IMR-90 (cell line): Measurements from ENCODE around the gene COL4A2. TPM values are rescaled to one million over a fixed set of nuclear protein-coding genes. Genes with fewer than 3 reads are reported as not detected.

Experiments used
- ATAC-seq: fragments of 200-7000 bp; cut with Tn5 transposase; 2 replicates; pipeline ENCODE4 v1.9.1; 2020; ENCODE audit warnings: low read depth, mild to moderate bottlenecking, moderate library complexity
- BruUV-seq: library from RNA; stranded (reverse); fragments of 400-500 nt; replicated peaks from 2 replicates; lab custom pipeline; 2021; lab: Mats Ljungman, UMichigan
- CTCF ChIA-PET: fragments of 300-600 bp; formaldehyde crosslinking; extraction: SDS; loops from one replicate; lab custom pipeline; 2021; ENCODE audit warnings: antibody characterized with exemption; lab: Yijun Ruan, JAX
- POLR2A ChIA-PET: fragments of 300-600 bp; sonication (Branson Sonifier 250); formaldehyde crosslinking; loops from one replicate; lab custom pipeline; 2022; ENCODE audit warnings: antibody characterized with exemption; ENCODE audit not compliant: unreplicated experiment; lab: Charles Lee
- DNase-seq: peaks from one replicate; pipeline ENCODE4 v3.0.0; 2013
- H2AFZ ChIP-seq: replicated peaks from 2 replicates; pipeline ENCODE3; 2013; ENCODE audit warnings: low read length, mild to moderate bottlenecking; ENCODE audit not compliant: poor library complexity
- H2AK5ac ChIP-seq: 2 replicates; pipeline ENCODE4 v1.6.1; 2013; ENCODE audit warnings: low read depth, low read length, inconsistent platforms
- H2AK9ac ChIP-seq: replicated peaks from 2 replicates; pipeline ENCODE3; 2013; ENCODE audit warnings: mild to moderate bottlenecking, low read depth, low read length, moderate library complexity; ENCODE audit not compliant: poor library complexity
- H2BK120ac ChIP-seq: 2 replicates; pipeline ENCODE4 v1.6.1; 2013; ENCODE audit warnings: low read depth, low read length, inconsistent platforms
- H2BK15ac ChIP-seq: 3 replicates; pipeline ENCODE4 v1.6.1; 2013; ENCODE audit warnings: low read depth, low read length, inconsistent platforms
- H2BK20ac ChIP-seq: 2 replicates; pipeline ENCODE4 v1.6.1; 2013; ENCODE audit warnings: low read depth, mild to moderate bottlenecking, inconsistent platforms, low read length, moderate library complexity
- H2BK5ac ChIP-seq: 2 replicates; pipeline ENCODE4 v1.6.1; 2013; ENCODE audit warnings: mild to moderate bottlenecking, low read depth, low read length, inconsistent platforms; ENCODE audit not compliant: poor library complexity, severe bottlenecking
- H3K14ac ChIP-seq: replicated peaks from 2 replicates; pipeline ENCODE4 v1.6.1; 2013; ENCODE audit warnings: low read depth, low read length, inconsistent platforms
- H3K18ac ChIP-seq: 2 replicates; pipeline ENCODE4 v1.6.1; 2013; ENCODE audit warnings: low read depth, low read length, control low read depth
- H3K23ac ChIP-seq: 2 replicates; pipeline ENCODE4 v1.6.1; 2013; ENCODE audit warnings: low read depth, low read length, inconsistent platforms
- H3K27ac ChIP-seq: 2 replicates; pipeline ENCODE4 v1.5.1; 2013; ENCODE audit warnings: mild to moderate bottlenecking, control low read depth, low read length; ENCODE audit not compliant: insufficient read depth
- H3K27me3 ChIP-seq: 2 replicates; pipeline ENCODE4 v1.6.1; 2013; ENCODE audit warnings: low read length; ENCODE audit not compliant: control insufficient read depth, insufficient read depth
- H3K36me3 ChIP-seq: 2 replicates; pipeline ENCODE4 v1.6.1; 2013; ENCODE audit warnings: low read length, mixed read lengths; ENCODE audit not compliant: control insufficient read depth, insufficient read depth
- H3K4ac ChIP-seq: 2 replicates; pipeline ENCODE4 v1.6.1; 2013; ENCODE audit warnings: low read depth, low read length, inconsistent platforms
- H3K4me1 ChIP-seq: 2 replicates; pipeline ENCODE4 v1.6.1; 2013; ENCODE audit warnings: low read length, mixed read lengths; ENCODE audit not compliant: control insufficient read depth, insufficient read depth
- H3K4me2 ChIP-seq: 2 replicates; pipeline ENCODE4 v1.6.1; 2013; ENCODE audit warnings: low read depth, mild to moderate bottlenecking, control low read depth, low read length, moderate library complexity
- H3K4me3 ChIP-seq: 2 replicates; pipeline ENCODE4 v1.5.1; 2013; ENCODE audit warnings: low read depth, mild to moderate bottlenecking, control low read depth, low read length, moderate library complexity; ENCODE audit not compliant: insufficient read depth
- H3K56ac ChIP-seq: 2 replicates; pipeline ENCODE4 v1.6.1; 2013; ENCODE audit warnings: low read length, inconsistent platforms; ENCODE audit not compliant: insufficient read depth; ENCODE audit errors: extremely low read depth
- H3K79me1 ChIP-seq, 2 experiments: 2 replicates each; pipeline ENCODE4 v1.6.1; 2013; ENCODE audit warnings: low read length in 2 of 2, inconsistent platforms in 1 of 2, low read depth in 1 of 2
- H3K9ac ChIP-seq: 2 replicates; pipeline ENCODE4 v1.6.1; 2013; ENCODE audit warnings: low read depth, low read length, control low read depth
- H3K9me1 ChIP-seq: 2 replicates; pipeline ENCODE4 v1.6.1; 2013; ENCODE audit warnings: low read length, inconsistent platforms; ENCODE audit not compliant: insufficient read depth
- H3K9me3 ChIP-seq: 2 replicates; pipeline ENCODE4 v1.6.1; 2013; ENCODE audit warnings: low read length; ENCODE audit not compliant: control insufficient read depth, insufficient read depth
- H4K20me1 ChIP-seq: 2 replicates; pipeline ENCODE4 v1.6.1; 2013; ENCODE audit warnings: low read length, inconsistent platforms; ENCODE audit not compliant: insufficient read depth
- H4K5ac ChIP-seq: 2 replicates; pipeline ENCODE4 v1.6.1; 2013; ENCODE audit warnings: mild to moderate bottlenecking, low read depth, low read length, control low read depth
- H4K8ac ChIP-seq, 2 experiments: 2 replicates each; pipeline ENCODE4 v1.6.1; 2013; ENCODE audit warnings: low read depth in 2 of 2, low read length in 2 of 2, control low read depth in 1 of 2, inconsistent platforms in 1 of 2
- H4K91ac ChIP-seq: 2 replicates; pipeline ENCODE4 v1.6.1; 2013; ENCODE audit warnings: low read depth, low read length, inconsistent platforms; ENCODE audit not compliant: insufficient read depth
- BHLHE40 ChIP-seq: fragments of 150-350 bp; IDR thresholded peaks from 2 replicates; pipeline ENCODE4 v1.6.1; 2016; ENCODE audit warnings: mild to moderate bottlenecking, low read depth, low read length
- CEBPB ChIP-seq: IDR thresholded peaks from 2 replicates; pipeline ENCODE4 v1.6.1; 2012; ENCODE audit warnings: low read depth, low read length, improper control_type of control experiment
- CHD1 ChIP-seq: IDR thresholded peaks from 2 replicates; pipeline ENCODE4 v1.6.1; 2012; ENCODE audit warnings: low read depth, low read length, improper control_type of control experiment
- FOS ChIP-seq: fragments of 150-350 bp; IDR thresholded peaks from 2 replicates; pipeline ENCODE4 v1.6.1; 2016; ENCODE audit warnings: low read depth, low read length
- MAFK ChIP-seq: IDR thresholded peaks from 2 replicates; pipeline ENCODE4 v1.6.1; 2012; ENCODE audit warnings: low read depth, low read length, improper control_type of control experiment
- MAZ ChIP-seq: IDR thresholded peaks from 2 replicates; pipeline ENCODE4 v1.6.1; 2012; ENCODE audit warnings: low read depth, mild to moderate bottlenecking, low read length, improper control_type of control experiment, moderate library complexity, borderline replicate concordance
- MXI1 ChIP-seq: IDR thresholded peaks from 2 replicates; pipeline ENCODE4 v1.6.1; 2012; ENCODE audit warnings: low read depth, mild to moderate bottlenecking, low read length, moderate library complexity, borderline replicate concordance
- NFE2L2 ChIP-seq: fragments of 150-350 bp; IDR thresholded peaks from 2 replicates; pipeline ENCODE4 v1.6.1; 2016; ENCODE audit warnings: low read depth, mild to moderate bottlenecking, low read length
- POLR2A ChIP-seq: IDR thresholded peaks from 2 replicates; pipeline ENCODE4 v1.6.1; 2012; ENCODE audit warnings: mild to moderate bottlenecking, low read depth, low read length
- RAD21 ChIP-seq: IDR thresholded peaks from 2 replicates; pipeline ENCODE4 v1.6.1; 2012; ENCODE audit warnings: low read length, improper control_type of control experiment
- RCOR1 ChIP-seq: IDR thresholded peaks from 2 replicates; pipeline ENCODE4 v1.6.1; 2012; ENCODE audit warnings: mild to moderate bottlenecking, low read length, improper control_type of control experiment; ENCODE audit not compliant: insufficient replicate concordance
- RFX5 ChIP-seq: IDR thresholded peaks from 2 replicates; pipeline ENCODE4 v1.8.0; 2012; ENCODE audit warnings: low read depth, mild to moderate bottlenecking, low read length, moderate library complexity
- SMC3 ChIP-seq: fragments of 150-350 bp; IDR thresholded peaks from 2 replicates; pipeline ENCODE4 v1.6.1; 2016; ENCODE audit warnings: low read depth, mild to moderate bottlenecking, antibody characterized with exemption, low read length, moderate library complexity
- WGBS, 2 experiments: methylation state at CpG; one replicate each; pipeline versions ENCODE4 v1.1.5 to v1.1.7; 2013; ENCODE audit warnings: missing lambda C conversion rate in 2 of 2; ENCODE audit not compliant: insufficient read length in 1 of 2; ENCODE audit errors: extremely low coverage in 2 of 2; 5-methylcytosine and 5-hydroxymethylcytosine counted together
- dilution Hi-C: fragments of 300-500 bp; cut with HindIII; formaldehyde crosslinking; loops from one replicate; pipeline ENCODE4 v1.14.3; 2018; ENCODE audit warnings: low sequenced_read_pairs; ENCODE audit not compliant: unreplicated experiment
- in situ Hi-C: fragments of 300-500 bp; cut with MboI; formaldehyde crosslinking; loops from 3 replicates; pipeline ENCODE4 v1.14.3; 2019; ENCODE audit warnings: low sequenced_read_pairs, inconsistent platforms, mixed read lengths
- intact Hi-C: fragments of 100-400 bp; cut with micrococcal nuclease; formaldehyde crosslinking; loops from 2 replicates; pipeline ENCODE4 v1.10.0; 2022
- polyA plus RNA-seq, 3 experiments: library from polyadenylated mRNA; depleted of rRNA; stranded (reverse); fragments of >200 nt; gene quantifications; 2 replicates each; pipeline ENCODE4 v1.2.3, GENCODE V29; 2012; ENCODE audit warnings: low replicate concordance in 1 of 3
- total RNA-seq: library from RNA; depleted of rRNA; stranded (reverse); fragments of >200 nt; gene quantifications from 2 replicates; pipeline ENCODE4 v1.2.3, GENCODE V29; 2012
- TF ChIP-seq, protein P1 (sequence below): conservative IDR thresholded peaks from 2 replicates; pipeline ENCODE4 v1.5.1; 2012; ENCODE audit warnings: mild to moderate bottlenecking, low read depth, low read length, improper control_type of control experiment
- TF ChIP-seq, protein P2 (sequence below): fragments of 150-350 bp; IDR thresholded peaks from 2 replicates; pipeline ENCODE4 v1.6.1; 2017; ENCODE audit warnings: mild to moderate bottlenecking, antibody characterized with exemption, low read length, low read depth

COL4A2 gene
- total and polyA plus RNA-seq, 2 of the 4 experiments (the other 2 are of a cell fraction), result 90.7 to 457 TPM

DNA sequence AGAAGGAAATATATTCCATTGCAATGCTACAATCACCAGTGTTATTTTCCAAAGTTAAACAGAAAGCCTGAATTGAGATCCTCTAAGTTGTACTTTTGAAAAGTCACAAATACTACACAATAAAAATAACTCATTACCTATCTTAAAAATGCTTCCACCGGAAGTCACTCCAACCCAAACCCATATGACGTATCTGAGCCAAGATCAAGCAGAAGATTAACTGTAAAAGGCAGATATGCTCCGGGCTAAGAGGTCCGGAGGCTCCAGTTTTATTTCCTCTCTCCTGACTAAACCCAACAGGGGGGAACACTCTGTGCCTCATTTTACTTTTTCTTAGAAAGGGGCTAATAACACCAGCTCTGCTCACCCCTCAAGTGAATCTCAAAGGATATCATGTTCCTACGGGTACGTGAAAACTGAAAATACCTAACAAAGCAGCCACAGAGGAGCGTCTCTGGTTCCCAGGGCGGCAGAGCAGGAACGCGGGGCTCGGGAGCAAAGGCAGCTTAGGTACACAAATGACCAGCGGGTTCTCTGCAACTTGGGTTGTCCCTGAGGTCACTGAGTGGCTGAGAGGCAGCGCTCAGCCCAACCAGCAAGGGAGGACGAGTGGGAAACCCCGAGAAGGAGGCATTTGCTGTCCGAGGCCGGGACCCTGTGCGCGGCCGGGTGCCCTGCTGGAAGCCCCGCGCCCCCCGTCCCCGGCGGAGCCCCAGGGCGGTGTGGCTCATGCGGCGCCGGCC, 253.7 kb downstream of the COL4A2 start:
- intact Hi-C loops (loop anchor here (5.0 kb wide), 1 partner anchor 48 kb away; no protein-coding TSS in a partner anchor), in situ Hi-C loops (no loop called here), dilution Hi-C loops (no loop called here)
- no peak overlapping the region for H2BK120ac ChIP-seq
- peak overlapping the region; percentile 95 for H2AFZ ChIP-seq
- peak overlapping the region; percentile 75 for H3K4me3 ChIP-seq
- ATAC-seq (peak; percentile 21), DNase-seq (no peak)
- H4K5ac ChIP-seq, result no peak overlapping the region
- peak overlapping the region; percentile 22; the same call in 1 of the 2 replicates for H3K27ac ChIP-seq
- peak overlapping the region; percentile 48 for H2AK9ac ChIP-seq
- peak overlapping the region; percentile 5; the same call in 1 of the 2 replicates for H4K91ac ChIP-seq
- peak overlapping the region; percentile 35; the same call in 1 of the 2 replicates for H3K4ac ChIP-seq
- H3K79me1 ChIP-seq, result peaks cover 0 to 3% of the 10 kb centered on the region in 2 experiments; a peak in 1 of 4 replicates
- H3K36me3 ChIP-seq, result 0 out of 2 replicates have a peak, but pooled peaks cover 2% of the 10 kb centered on the region
- peaks cover 8% of the 10 kb centered on the region for H3K4me1 ChIP-seq
- CTCF ChIA-PET, result no interaction called here
- H3K9ac ChIP-seq, result peak overlapping the region; percentile 46
- H2BK15ac ChIP-seq, result no peak overlapping the region
- no peak overlapping the region for H3K56ac ChIP-seq
- H3K9me1 ChIP-seq, result peaks cover 3% of the 10 kb centered on the region; the same call in 1 of the 2 replicates
- no peaks in the 10 kb centered on the region for H3K27me3 ChIP-seq
- no peaks in the 10 kb centered on the region for H4K20me1 ChIP-seq
- H3K9me3 ChIP-seq, result peaks cover 2% of the 10 kb centered on the region; the same call in 1 of the 2 replicates
- H2BK5ac ChIP-seq, result no peak overlapping the region
- no peak overlapping the region for H4K8ac ChIP-seq
- H3K14ac ChIP-seq, result peak overlapping the region; percentile 44; the same call in 1 of the 2 replicates
- no TSS peak for BruUV-seq
- WGBS, 2 experiments, result 11% methylated on average over 26 of the region's 29 CpGs; no CpG with 5 or more reads in 1 of the 2 experiments
- no peak overlapping the region for H2BK20ac ChIP-seq
- POLR2A ChIA-PET, result no interaction called here
- 0 out of 2 replicates have a peak overlapping the region, but pooled peaks have one; percentile 29 for H3K23ac ChIP-seq
- no peak overlapping the region for H3K18ac ChIP-seq
- H2AK5ac ChIP-seq, result no peak overlapping the region
- peak overlapping the region; percentile 65 for H3K4me2 ChIP-seq
- no peak for TF ChIP-seq RAD21
- no peak for TF ChIP-seq CEBPB
- no peak for TF ChIP-seq SMC3
- no peak for TF ChIP-seq RFX5
- no peak for TF ChIP-seq MAFK
- TF ChIP-seq RCOR1, result no peak
- TF ChIP-seq FOS, result no peak
- TF ChIP-seq MAZ, result no peak
- TF ChIP-seq, protein P1, sequence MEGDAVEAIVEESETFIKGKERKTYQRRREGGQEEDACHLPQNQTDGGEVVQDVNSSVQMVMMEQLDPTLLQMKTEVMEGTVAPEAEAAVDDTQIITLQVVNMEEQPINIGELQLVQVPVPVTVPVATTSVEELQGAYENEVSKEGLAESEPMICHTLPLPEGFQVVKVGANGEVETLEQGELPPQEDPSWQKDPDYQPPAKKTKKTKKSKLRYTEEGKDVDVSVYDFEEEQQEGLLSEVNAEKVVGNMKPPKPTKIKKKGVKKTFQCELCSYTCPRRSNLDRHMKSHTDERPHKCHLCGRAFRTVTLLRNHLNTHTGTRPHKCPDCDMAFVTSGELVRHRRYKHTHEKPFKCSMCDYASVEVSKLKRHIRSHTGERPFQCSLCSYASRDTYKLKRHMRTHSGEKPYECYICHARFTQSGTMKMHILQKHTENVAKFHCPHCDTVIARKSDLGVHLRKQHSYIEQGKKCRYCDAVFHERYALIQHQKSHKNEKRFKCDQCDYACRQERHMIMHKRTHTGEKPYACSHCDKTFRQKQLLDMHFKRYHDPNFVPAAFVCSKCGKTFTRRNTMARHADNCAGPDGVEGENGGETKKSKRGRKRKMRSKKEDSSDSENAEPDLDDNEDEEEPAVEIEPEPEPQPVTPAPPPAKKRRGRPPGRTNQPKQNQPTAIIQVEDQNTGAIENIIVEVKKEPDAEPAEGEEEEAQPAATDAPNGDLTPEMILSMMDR, result no peak
- TF ChIP-seq BHLHE40, result no peak
- no peak for TF ChIP-seq NFE2L2
- TF ChIP-seq POLR2A, result no peak
- no peak for TF ChIP-seq MXI1
- TF ChIP-seq, protein P2, sequence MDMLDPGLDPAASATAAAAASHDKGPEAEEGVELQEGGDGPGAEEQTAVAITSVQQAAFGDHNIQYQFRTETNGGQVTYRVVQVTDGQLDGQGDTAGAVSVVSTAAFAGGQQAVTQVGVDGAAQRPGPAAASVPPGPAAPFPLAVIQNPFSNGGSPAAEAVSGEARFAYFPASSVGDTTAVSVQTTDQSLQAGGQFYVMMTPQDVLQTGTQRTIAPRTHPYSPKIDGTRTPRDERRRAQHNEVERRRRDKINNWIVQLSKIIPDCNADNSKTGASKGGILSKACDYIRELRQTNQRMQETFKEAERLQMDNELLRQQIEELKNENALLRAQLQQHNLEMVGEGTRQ, result no peak
- no peak for TF ChIP-seq CHD1
